BJ (cell line): ENCODE data around the gene FLRT2. TPM values are rescaled to one million over a fixed set of nuclear protein-coding genes. Genes with fewer than 3 reads are reported as not detected.

ENCODE experiments used
- CTCF ChIA-PET: fragments of 350-600 bp; formaldehyde crosslinking; extraction: SDS; loops from one replicate; lab custom pipeline; 2021; ENCODE audit warnings: antibody characterized with exemption, inconsistent platforms; lab: Yijun Ruan, JAX
- POLR2A ChIA-PET: fragments of 300-600 bp; sonication (Branson Sonifier 250); formaldehyde crosslinking; extraction: SDS; loops from one replicate; lab custom pipeline; 2021; ENCODE audit warnings: antibody characterized with exemption; lab: Charles Lee
- DNase-seq: peaks from one replicate; pipeline ENCODE4 v3.0.0-alpha.2; 2011; ENCODE audit warnings: low read depth
- H3K27me3 ChIP-seq: 2 replicates; pipeline ENCODE4 v1.6.0; 2011; ENCODE audit warnings: low read length; ENCODE audit not compliant: control insufficient read depth, insufficient read depth
- H3K36me3 ChIP-seq: 2 replicates; pipeline ENCODE4 v1.5.1; 2011; ENCODE audit warnings: low read length; ENCODE audit not compliant: control insufficient read depth, insufficient read depth
- H3K4me3 ChIP-seq: 2 replicates; pipeline ENCODE4 v1.5.1; 2011; ENCODE audit warnings: low read depth, mild to moderate bottlenecking, control low read depth, low read length
- polyA plus RNA-seq: library from polyadenylated mRNA; depleted of rRNA; stranded (reverse); fragments of >200 nt; gene quantifications from 2 replicates; pipeline ENCODE4 v1.2.3, GENCODE V29; 2011
- TF ChIP-seq, protein P1 (sequence below): IDR thresholded peaks from 2 replicates; pipeline ENCODE4 v1.5.1; 2011; ENCODE audit warnings: low read depth, mild to moderate bottlenecking, control low read depth, inconsistent platforms, low read length, moderate library complexity; ENCODE audit not compliant: insufficient read depth

Gene FLRT2
- polyA plus RNA-seq, 1 experiment = 16.7 TPM

DNA sequence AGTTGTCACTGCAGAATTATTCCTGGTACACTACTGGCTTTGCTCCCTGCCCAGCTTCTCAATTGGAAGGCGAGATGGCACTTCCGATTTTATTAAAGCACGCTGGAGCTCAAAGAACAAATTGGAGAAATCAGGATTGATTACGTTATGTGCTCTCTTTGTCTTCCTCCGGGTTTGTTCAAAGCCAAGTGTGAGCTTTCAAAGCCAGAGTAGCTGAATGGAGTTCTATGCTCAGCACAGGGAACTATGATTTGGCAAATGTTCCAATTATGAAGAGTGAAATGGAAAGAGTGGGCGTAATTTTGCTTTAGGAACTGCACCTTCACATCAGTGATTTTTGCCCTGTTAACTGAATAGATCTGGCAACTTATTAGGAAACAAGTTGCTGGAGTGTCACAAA lies 72.4 kb downstream of the FLRT2 start:
- ChIA-PET POLR2A (interaction anchor here (0.7 kb wide), 1 partner anchor 26 kb away, joined by 4 read pairs; no protein-coding TSS in a partner anchor), CTCF (no interaction called here)
- TF ChIP-seq, protein P1, sequence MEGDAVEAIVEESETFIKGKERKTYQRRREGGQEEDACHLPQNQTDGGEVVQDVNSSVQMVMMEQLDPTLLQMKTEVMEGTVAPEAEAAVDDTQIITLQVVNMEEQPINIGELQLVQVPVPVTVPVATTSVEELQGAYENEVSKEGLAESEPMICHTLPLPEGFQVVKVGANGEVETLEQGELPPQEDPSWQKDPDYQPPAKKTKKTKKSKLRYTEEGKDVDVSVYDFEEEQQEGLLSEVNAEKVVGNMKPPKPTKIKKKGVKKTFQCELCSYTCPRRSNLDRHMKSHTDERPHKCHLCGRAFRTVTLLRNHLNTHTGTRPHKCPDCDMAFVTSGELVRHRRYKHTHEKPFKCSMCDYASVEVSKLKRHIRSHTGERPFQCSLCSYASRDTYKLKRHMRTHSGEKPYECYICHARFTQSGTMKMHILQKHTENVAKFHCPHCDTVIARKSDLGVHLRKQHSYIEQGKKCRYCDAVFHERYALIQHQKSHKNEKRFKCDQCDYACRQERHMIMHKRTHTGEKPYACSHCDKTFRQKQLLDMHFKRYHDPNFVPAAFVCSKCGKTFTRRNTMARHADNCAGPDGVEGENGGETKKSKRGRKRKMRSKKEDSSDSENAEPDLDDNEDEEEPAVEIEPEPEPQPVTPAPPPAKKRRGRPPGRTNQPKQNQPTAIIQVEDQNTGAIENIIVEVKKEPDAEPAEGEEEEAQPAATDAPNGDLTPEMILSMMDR = no peak
- DNase-seq = no peak
- no peaks in the 10 kb centered on the region for H3K36me3 ChIP-seq
- H3K27me3 ChIP-seq = no peaks in the 10 kb centered on the region
- H3K4me3 ChIP-seq = no peak overlapping the region

DNA sequence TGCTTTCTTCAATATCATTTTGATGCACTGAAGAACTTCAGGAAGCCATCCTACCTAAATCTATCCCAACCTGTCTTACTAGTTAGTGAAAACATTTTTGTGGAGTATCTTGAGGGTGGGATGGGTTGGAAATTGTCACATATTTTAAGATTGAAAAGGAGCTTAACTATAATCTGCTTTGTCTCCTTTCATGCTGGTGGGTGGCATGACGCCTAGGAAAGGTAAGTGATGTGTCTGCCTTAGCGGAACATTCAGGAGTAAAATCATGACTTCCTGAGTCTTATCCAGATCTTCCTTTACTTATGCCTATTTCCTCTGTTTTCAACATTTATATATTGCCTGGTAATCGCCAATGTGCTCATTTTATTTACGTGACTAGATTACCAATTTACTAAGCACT lies 74.1 kb downstream of the FLRT2 start:
- CTCF ChIA-PET = no interaction called here
- TF ChIP-seq, protein P1 = no peak
- POLR2A ChIA-PET = no interaction called here
- H3K36me3 ChIP-seq = no peaks in the 10 kb centered on the region
- H3K27me3 ChIP-seq = no peaks in the 10 kb centered on the region
- H3K4me3 ChIP-seq = no peak overlapping the region
- no peak for DNase-seq

DNA sequence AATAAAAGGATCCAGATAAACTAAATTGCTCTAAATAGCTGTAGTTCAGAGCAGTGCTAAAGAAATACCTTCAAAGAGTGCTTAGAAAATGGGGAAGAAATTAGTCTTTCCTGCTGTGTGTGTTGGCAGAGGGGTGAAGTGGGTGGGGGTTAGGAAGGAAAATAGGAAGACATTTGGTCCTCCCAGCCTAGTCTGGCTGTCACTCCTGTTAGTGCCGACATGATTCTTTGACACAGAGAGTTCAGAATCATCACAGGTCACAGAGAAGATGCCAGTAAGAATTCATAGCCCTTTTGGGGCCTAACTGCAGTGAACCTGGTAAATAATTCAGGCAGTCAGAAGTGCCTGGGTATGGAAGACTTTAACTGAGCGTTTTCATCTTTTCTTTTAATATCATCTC lies 74.8 kb downstream of the FLRT2 start:
- H3K4me3 ChIP-seq = no peak overlapping the region
- no peaks in the 10 kb centered on the region for H3K36me3 ChIP-seq
- CTCF ChIA-PET = no interaction called here
- no peak for DNase-seq
- POLR2A ChIA-PET = no interaction called here
- H3K27me3 ChIP-seq = no peaks in the 10 kb centered on the region
- TF ChIP-seq, protein P1 = no peak

DNA sequence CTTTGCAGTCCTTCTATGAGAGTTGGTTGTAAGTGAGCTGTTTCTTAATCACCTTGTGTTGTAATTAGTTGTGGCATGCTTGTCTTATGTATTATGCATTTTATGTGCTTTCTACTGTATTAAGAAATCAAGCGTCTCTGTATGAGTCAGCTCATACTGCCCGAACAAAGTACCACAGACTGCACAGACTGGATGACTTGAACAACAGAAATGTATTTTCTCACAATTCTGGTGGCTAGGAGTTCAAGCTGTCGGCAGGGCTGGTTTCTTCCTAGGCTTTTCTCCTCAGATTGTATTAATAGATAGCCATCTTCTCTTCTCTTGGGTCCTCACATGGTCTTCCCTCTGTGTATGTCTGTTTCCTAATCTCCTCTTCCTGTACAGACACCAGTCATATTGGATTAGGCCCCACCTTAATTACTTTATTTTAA lies 77.7 kb downstream of the FLRT2 start:
- CTCF ChIA-PET = interaction anchor here (0.6 kb wide), 1 partner anchor 30 kb away, joined by 3 read pairs; no protein-coding TSS in a partner anchor
- TF ChIP-seq, protein P1 = no peak

DNA sequence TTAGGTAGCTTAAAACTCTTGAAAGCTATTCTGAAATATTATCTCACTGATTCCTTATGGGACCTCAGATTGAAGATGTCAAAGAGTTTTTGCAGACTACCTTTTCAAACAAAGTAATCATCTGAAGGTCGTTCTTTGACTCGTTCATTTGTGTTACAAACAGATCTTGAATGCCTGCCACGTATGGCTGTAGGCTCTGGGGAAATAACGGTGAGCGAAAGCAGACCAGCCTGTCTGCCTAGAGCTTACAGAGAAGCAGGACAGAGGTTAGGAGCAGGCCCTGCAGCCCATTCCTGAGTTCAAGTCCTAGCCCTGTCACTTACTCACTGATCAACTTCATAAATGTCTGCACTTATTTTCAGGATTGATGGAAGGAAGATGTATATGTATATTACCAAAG lies 83.6 kb downstream of the FLRT2 start:
- DNase-seq = no peak
- no peaks in the 10 kb centered on the region for H3K27me3 ChIP-seq
- TF ChIP-seq, protein P1 = no peak
- POLR2A ChIA-PET = no interaction called here
- CTCF ChIA-PET = interaction anchor here (1.7 kb wide), 1 partner anchor 79 kb away, joined by 13 read pairs; no protein-coding TSS in a partner anchor
- H3K36me3 ChIP-seq = no peaks in the 10 kb centered on the region
- H3K4me3 ChIP-seq = no peak overlapping the region

More for the DNA sequence above, 77.7 kb downstream of the FLRT2 start:
- DNase-seq = peak; percentile 98
- H3K27me3 ChIP-seq = no peaks in the 10 kb centered on the region
- no peaks in the 10 kb centered on the region for H3K36me3 ChIP-seq
- H3K4me3 ChIP-seq = no peak overlapping the region
- POLR2A ChIA-PET = no interaction called here
